Measurements from ENCODE around the gene TBC1D28.
"Not testable (repeated sequence)": the region's sequence is repeated elsewhere in the genome, so short reads cannot be mapped to it uniquely, and the experiment has no call there.

TBC1D28 gene

DNA sequence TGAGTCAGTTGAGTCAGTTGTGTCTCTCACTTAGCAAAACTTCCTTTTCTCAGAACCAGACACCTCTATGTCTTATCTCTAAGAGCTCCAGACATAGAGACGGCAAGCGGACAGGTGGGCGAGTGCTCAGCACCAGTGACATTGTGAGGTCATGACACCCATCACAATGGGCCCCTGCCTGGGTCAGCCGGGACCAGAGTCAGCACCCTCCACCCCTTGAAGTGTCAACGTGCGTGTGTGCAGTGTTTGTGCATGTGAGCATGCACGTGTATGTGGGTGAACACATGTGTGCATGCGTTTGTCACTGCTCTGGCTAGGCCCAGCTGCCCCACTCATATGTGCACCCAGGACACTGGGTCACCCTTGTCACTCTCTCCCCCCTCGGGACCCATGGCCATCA lies at the start of gene TBC1D28:
Gene TBC1D28 (minus strand): TSS at position 101 of the 400 bp plus-strand sequence. CDS start 3,039 bp downstream, outside the sequence.
- not testable (repeated sequence) for DNase-seq

DNA sequence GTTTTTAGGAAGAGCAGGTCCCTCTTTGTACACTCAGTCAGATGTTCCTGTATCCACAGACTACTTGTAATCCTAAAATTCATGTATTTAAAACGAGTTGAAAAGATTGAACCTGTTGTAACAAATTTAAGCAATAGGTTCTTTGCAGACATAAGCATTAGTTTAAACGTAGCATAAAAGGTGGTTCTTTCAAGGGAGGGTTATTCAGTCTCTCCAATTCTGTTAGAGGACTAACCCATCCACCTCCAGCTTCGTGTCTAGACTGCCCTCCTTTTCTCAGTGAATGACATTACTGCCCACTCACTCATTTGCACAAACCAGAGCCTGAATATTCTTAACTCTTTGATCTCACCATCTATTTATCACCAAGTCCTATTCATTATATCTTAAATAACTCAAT lies 38.5 kb upstream of the TBC1D28 start:
- not testable (repeated sequence) for DNase-seq

DNA sequence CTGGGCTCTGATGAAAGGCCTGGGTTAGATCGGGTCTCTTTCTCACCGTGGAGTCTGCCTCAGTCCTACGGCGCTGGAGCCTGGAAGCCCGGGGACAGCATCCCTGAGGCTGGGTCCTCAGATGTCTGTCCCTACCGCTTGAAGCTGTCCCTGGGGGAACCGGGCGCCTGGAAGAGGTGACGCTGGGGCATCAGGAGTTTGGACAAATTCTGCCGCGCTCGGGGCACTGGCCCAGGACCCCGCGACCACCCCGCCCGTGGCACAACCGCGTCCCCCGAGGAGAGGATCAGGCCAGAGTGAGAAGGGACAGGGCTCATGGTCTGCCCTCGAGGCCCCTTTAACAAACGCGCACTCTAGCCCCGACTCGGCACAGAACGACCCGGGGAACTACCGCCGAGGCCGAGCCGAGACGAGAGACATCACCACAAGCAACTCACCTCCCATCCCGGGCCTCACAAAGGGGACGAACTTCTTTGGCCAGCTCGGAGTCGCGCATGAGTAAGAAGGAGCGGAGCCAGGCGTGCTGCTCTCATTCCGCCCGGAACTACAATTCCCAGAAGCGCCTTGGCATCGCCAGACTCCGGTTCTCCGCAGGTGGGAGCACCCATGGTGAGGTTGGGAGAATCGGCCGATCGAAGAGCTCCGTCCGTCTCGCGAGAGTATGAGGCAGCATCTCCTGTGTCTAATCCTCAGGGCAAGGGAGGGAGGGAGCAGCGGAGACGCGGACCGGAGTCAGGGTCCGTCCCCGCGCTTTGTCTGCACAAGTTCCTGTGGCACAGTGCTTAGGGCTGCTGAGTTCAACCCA lies 37.8 kb upstream of the TBC1D28 start, which contains the start of gene FOXO3B:
Gene FOXO3B (minus strand): TSS at position 548 of the 805 bp plus-strand sequence. CDS start 663 bp downstream, outside the sequence.
- peak; percentile 95 for DNase-seq

DNA sequence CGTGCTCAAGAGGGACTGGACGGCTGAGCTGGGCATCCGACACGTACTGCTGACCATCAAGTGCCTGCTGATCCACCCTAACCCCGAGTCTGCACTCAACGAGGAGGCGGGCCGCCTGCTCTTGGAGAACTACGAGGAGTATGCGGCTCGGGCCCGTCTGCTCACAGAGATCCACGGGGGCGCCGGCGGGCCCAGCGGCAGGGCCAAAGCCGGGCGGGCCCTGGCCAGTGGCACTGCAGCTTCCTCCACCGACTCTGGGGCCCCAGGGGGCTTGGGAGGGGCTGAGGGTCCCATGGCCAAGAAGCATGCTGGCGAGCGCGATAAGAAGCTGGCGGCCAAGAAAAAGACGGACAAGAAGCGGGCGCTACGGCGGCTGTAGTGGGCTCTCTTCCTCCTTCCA lies 33.2 kb upstream of the TBC1D28 start:
- not testable (repeated sequence) for DNase-seq

DNA sequence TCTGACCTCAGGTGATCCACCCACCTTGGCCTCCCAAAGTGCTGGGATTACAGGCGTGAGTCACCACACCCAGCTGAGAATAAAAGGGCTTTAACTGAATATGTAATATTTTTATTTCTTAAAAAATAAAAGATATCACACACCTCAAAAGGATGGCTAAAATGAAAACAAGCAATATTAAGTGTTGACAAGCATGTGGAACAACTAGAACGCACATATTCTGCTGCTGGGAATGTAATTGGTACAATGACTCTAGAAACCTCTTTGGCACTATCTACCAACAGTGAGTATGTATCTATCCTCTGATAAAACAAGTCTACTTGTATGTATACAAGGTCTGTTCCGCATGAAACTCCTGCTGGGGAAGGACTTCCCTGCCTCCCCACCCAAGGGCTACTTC lies 32.7 kb upstream of the TBC1D28 start:
- DNase-seq = not testable (repeated sequence)

DNA sequence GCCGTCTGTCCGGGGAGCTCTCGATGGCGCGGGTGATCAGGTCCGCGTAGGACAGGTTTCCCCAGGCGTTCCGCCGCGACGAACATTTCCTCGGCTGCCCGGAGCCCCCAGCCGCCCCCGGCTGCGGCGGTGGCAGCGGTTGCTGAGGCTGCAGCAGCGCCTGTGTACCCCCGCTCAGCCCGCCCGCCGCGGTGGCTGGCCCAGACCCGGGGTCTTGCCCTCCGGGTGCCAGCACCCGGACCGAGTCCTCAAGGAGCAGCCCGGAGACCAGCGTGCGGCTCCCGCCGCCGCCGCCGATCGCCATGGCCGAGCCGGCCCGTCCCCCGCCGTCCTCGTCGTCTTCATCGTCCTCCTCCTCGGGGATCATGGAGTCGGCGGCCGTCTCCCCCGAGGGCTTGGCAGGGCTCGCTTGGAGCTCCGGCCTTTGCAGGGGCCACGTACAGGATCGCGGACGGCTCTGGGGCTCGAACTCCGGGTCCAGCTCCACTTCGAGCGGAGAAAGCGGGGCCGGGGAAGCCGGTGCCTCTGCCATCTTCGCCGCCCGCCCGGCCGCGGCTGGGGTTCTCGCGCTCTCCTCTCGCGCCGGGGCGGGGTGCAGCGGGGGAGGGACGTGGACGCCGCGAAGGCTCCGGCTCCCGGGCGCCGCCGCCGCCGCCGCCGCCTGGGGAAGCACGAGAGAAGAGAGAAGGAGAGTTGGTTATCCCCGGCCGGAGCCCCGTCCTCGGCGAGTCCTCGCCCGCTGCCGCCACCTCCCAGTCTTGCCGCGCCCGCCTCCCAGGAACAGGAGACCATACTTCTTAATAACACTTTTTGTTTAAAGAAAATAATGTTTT lies 28.4 kb upstream of the TBC1D28 start:
- not testable (repeated sequence) for DNase-seq

DNA sequence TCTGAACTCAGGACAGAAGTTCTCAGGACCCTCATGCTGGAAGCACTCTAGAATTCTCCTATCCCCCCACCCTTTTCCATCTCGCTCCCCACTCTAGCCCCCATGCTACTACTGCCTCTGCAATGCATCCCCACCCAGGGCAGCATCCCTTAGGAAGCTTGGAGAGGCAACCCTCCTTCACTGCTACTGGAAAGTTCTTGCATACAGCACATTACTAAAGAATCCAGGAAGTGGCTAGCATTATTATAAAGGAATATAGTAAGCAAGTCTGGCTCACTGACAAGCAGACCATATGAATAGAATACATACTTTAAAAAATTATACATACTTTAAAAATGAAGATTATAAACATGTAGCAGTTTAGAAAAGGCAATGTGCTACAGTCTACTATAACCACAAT lies 24.4 kb upstream of the TBC1D28 start:
- not testable (repeated sequence) for DNase-seq

DNA sequence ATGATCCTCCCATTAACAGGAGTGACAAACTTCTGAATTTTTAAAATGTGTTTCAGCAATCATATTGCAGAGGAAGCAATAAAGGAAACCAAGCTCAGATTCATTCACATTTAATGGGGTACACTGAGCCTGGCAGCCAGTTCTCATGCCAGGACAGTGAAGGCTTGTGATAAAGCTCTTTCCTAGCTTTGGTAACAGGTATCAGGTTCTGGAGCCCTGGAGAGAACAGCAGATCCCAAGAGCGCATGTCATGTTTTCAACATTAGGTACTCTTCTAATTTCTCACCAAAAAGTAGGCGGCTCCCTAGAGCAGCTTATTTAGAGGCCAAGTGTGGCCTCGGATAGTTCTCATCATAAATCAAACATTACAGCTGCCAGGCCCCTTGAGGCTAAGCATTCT lies 23.3 kb upstream of the TBC1D28 start:
- not testable (repeated sequence) for DNase-seq

DNA sequence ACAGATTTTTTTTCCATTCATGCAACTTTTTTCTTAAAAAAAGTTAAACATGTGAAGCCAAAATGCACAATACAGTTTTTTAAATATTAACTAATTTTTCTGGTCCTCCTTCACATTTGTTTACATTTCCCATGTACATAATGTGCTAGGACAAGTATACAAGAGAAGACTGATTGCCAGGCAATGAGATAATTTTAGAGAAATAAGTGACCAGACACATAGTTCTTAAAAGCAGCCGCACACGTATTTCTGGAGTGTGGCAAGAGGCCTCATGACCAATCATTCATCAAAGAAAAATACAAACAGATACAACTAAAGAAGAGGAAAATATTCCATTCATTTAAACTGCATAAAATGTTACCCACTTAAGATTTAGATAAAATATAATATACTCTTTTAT lies 22.1 kb upstream of the TBC1D28 start:
- not testable (repeated sequence) for DNase-seq

DNA sequence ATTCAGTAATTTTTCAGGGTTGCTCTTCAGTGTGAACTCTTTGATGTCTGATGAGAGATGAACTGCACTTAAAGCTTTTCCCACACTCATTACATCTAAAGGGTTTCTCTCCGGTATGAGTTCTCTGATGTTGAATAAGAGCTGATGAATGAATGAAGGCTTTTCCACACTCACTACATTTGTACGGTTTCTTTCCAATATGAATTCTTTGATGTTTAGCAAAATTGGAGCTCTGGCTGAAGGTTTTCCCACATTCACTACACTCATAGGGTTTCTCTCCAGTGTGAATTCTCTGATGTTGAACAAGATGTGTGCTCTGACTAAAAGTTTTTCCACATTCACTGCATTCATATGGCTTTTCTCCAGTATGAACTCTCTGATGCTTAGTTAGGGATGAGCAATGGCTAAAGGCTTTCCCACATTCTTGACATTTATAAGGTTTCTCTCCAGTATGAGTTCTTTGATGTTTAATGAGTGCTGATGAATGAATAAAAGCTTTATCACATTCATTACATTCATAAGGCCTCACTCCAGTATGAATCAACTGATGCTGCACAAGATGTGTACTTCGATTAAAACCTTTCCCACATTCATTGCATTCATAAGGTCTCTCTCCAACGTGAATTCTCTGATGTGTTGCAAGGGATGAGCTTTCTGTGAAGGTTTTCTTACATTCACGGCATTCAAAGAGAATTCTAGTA lies 17.9 kb upstream of the TBC1D28 start:
- peak; percentile 5 for DNase-seq

DNA sequence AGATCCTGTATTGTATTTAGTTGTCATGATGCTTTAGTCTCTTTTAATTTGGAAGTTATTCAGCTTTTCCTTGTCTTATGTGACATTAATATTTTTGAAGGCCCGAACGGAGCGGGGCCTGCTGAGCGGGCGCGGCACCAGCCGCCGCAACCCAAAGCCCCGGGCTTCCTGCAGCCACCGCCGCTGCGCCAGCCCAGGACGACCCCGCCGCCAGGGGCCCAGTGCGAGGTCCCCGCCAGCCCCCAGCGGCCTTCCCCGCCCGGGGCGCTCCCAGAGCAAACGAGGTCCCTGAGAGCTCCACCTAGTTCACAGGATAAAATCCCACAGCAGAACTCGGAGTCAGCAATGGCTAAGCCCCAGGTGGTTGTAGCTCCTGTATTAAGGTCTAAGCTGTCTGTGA lies 5.9 kb upstream of the TBC1D28 start:
- not testable (repeated sequence) for DNase-seq

DNA sequence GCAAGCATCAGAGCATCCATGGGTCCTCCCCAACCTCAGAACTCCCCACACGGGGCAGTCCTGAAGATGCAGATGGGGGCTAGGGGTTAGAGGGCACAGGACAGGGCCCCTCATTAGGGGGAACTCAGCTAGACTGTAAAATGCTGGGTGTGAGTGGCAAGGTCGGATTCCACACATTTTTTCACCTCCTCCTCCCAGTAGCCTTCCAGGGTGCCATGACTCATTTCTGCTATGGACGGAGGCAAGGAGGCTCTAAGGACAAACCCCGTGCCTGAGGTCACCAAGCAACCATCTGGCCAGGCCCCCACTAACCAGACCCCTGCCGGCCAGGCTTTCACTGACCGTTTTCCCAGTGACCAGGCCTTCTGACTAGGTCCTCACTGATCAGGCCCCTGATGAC lies 1.1 kb downstream of the TBC1D28 start:
- DNase-seq = not testable (repeated sequence)

DNA sequence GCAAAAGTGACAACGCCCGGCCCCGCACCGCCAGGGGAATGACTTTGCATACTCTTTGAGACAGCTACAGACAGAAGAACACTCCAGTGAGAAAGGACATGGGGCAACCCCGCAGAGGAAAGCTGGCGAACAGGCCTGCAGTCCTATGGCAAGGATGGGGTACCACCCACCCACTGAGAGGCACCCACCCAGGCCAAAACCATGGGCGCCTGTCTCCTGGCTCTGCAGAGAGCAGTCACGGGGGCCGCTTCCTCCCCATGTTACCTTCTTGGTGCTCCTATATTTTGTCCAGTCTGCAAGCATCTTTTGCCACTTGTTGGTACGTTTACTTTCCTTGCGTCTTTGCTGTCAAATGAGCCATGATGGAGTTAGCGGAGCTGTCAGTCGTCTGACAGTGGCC lies 5.8 kb downstream of the TBC1D28 start:
- DNase-seq = peak; percentile 29

DNA sequence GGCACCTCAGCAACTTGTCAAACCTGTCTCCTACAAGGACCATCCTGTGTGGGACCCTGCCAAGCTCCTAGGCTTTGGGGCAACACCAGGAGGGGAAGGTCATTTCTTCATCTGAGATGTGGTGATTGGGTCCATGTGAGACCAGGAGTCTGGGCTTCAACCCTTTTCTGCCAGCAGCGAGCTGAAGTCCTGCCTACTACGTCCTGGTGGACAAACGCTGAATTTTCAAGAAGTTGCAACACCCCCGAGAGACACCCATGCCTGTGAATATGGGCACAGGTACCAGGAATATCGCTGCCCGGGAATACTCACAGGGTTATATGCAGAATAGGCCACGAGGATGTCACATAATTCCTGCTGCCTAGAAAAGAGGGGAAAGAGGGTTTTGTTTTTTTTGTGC lies 8.0 kb downstream of the TBC1D28 start:
- DNase-seq = peak; percentile 9

DNA sequence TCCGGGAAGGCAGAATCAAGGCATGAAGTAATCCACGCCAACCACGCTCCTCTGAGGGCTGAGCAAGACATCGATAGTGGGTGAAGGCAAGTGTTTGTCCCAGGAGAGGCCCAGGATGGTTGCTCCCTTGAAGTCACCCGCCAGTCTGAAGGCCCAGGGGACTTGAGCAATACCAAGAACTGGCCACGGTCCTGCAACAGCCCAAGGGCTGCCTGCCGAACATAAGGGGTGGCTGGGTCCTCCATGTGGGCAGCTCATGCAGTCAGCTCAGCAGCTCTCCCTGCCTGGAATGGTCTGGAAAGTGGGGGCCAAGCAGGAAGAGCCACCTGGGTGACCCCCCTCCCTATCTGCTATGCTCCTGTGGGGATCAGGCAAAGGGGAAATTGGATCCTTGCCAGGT lies 8.4 kb downstream of the TBC1D28 start:
- DNase-seq = not testable (repeated sequence)

DNA sequence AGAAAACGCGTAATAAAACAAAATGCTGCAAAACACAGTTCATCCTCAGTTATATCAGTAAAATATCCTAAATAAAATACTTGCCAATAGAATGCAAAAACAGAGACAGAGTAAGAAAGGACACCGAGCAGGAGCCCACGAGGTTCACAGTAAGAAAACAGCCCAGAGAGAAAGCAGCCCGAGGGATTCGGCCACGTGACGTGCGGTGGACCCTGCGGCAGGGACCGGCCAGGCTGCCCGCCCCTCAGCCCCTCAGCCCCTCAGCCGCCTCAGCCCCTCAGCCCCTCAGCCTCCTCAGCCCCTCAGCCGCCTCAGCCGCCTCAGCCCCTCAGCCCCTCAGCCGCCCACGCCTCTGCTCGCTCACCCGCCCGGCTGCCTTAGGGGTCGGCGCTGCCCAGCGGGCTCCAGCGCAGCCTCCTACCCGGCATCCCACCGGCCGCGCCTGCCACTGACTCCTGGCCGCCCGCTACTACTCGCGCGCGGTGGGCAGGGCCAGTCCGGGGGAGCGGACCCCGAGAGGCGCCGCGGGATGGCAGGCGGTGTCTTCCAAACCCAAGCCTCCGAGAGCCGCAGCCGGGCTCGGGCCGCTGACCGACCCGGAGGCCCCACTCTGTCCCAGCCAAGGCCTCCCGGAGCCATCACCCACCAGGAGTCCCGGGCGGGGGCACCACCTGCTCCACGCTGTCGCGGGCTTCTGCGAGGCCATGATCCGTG lies 9.5 kb downstream of the TBC1D28 start:
- DNase-seq = not testable (repeated sequence)

DNA sequence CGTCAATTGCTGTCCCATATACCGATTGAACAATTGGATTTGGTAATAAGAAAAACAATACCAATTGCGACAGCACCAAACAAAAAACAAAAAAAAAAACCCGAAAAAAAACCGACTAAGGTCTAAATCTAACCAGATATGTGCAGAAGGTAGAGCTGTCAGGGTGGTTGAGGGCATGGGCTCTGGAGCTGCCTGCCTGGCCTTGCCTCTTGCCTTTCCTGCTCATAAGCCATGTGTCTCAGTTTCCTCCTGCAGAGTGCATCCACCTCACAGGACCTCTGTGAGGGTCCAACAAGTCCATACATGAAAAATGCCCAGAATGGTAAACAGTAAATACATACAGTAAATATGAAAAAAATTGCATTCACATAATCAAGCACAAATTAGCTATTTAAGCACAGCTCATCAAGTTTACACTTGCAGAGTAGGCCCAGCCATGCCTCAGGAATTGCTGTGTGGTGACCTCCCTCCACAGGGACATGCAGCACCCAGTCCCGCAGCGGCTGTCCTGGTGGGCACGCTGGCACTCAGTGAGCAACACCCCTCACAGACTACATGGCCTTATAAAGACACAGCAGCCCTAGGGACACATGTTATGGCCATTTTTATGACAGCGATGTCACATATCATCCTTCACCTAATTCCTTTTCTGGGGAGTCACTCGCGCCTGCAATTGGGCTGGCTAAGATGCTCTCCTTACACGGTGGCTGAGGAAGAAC lies 17.9 kb downstream of the TBC1D28 start:
- no peak for DNase-seq

DNA sequence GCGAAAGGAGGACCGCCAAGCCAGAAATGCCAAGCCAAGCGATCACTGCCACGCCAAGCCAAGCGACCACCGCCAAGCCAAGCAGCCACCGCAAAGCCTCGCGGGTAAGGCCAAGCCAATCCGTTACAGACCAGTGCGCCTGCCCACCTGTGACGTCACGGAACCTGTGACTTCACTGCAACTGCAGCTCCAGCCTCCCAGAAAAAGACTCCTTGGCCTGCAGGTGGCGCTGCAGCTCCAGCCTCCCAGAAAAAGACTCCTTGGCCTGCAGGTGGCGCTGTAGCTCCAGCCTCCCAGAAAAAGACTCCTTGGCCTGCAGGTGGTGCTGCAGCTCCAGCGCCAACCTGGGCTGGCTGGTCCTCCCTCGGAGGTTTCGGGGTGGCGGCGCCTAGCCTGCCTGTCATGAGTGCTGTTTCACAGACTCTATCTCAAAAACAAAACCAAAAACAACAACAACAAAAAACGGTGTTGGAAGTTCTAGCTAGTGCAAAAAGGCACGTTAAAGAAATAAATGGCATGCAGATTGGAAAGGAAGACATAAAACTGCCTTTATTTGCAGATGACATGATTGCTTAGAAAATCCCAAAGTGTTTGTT lies 18.6 kb downstream of the TBC1D28 start:
- peak; percentile 89 for DNase-seq

DNA sequence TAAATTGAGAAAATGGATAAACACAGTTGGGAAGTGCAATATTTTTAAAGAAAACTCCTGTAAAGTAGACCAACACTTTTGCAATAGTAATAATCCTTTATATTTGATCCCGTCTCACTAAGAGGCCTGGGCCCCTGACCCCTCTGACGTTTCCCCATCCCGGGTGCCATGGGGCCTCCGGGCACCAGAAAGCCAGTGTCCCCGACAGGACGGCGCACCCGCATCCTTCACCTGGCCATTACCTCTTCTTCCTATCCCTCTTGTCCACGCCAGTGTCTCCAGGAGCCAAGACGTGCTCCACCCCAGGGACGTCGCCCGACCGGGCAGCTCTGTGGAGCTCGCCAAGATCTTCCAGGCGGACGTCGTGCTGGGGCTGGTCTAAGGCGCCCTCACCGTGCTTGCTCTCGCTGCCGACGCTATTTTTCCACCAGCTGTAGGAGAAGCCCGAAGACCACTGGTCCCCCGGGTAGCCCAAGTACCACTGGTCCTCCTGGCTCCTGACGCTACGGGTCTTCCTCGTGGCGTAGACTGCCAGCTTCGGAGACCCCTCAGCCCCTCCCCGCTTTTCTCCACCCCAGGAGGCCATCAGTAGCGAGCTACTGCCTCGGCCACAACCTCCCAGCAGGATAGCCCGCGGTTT lies 19.2 kb downstream of the TBC1D28 start:
- DNase-seq = peak; percentile 19

DNA sequence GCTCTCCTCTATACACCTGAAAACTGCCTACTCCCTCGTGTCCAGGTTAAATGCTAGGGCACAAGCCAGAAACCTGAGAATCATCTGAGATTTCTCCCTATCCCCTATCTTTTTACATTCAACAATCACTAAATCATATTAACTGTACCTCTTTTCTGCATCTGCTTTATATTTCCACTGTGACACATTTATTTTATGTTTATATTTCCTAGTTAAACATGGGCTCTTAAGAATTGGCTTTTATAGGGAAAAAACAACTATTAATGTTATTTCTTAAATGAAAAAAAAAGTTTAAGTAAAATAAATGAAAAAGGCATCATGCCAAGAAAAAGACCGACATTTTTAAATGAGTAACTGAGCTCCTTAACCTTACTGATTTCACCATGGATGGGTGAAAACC lies 26.6 kb downstream of the TBC1D28 start:
- not testable (repeated sequence) for DNase-seq

DNA sequence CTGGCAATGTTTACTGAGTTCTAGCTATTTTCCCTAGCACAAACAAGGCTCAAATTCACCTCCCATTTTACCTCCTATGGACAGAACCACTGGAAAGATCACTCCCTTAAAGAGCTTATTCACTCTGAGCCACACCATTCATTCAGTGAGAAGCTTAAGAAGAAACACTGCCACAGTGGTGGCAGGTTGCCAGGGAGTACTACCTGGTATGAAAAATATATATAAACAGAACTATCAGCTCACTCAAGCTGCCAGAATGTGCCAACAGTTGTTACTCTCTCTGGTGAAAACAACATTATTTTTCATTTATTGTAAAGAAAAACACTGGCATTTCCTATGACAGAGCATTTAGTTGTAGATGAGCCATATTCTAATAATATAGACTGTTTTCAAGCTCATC lies 31.2 kb downstream of the TBC1D28 start:
- not testable (repeated sequence) for DNase-seq

Data from hematopoietic multipotent progenitor cell treated with erythropoietin and hydrocortisone succinate and interleukin-3 and kit ligand, for 6 days (in vitro differentiated cells).